GM18498 (cell line): ENCODE measurements around the gene UFC1.
"Not testable (repeated sequence)": the region's sequence is repeated elsewhere in the genome, so short reads cannot be mapped to it uniquely, and the experiment has no call there.

Experiments used
- ATAC-seq: cut with Tn5 transposase; IDR thresholded peaks from one replicate; pipeline ENCODE4 v1.9.1; 2021; ENCODE audit warnings: mild to moderate bottlenecking, moderate library complexity; ENCODE audit not compliant: unreplicated experiment

UFC1 gene

GRCh38 chr1:161153682-161154337 is at the start of gene UFC1:
Gene UFC1 (plus strand): TSS chr1:161153978. CDS start chr1:161153998, 20 bp downstream.
- ATAC-seq: peak; percentile 95

DNA sequence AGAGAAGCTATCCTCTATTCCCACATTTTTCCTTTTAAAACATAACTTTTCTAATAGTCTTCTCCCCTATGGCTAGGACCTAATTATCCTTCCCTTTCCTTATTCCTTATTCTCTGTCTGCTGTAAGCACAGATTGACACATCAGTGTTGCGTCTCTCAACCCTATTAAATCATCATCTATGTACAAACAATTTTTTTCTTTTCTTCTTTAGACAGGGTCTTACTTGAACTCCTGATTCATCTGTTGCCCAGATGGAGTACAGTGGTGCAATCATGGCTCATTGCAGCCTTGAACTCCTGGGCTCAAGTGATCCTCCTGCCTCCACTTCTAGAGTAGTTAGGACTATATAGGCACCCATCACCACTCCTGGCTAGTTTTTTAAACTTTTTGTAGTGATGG is 47.3 kb upstream of the UFC1 start:
- no peak for ATAC-seq

GRCh38 chr1:161111117-161111516 is 42.7 kb upstream of the UFC1 start:
- ATAC-seq: no peak

GRCh38 chr1:161111527-161111926 is 42.3 kb upstream of the UFC1 start:
- ATAC-seq: no peak

DNA sequence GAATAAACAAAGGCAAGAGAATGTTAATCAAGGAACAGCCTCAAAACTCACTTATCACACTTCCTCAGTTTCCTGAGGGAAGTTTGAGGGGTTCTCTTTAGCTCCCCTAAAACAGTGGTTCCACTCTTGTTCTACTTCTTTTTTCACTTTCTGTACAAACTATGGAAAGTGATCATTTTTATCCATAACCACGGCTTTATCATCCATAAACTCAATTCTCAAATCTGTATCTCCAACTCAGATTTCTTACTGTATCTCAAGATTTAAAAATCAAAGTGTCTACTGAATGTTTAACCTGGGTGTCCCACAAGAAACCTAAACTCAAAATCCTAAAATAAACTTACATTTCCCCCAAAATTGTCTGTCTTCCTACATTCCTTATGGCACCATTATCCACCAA is 39.9 kb upstream of the UFC1 start:
- no peak for ATAC-seq

GRCh38 chr1:161114556-161114955 is 39.2 kb upstream of the UFC1 start:
- no peak for ATAC-seq

GRCh38 chr1:161115132-161115711 is 38.6 kb upstream of the UFC1 start:
- no peak for ATAC-seq

DNA sequence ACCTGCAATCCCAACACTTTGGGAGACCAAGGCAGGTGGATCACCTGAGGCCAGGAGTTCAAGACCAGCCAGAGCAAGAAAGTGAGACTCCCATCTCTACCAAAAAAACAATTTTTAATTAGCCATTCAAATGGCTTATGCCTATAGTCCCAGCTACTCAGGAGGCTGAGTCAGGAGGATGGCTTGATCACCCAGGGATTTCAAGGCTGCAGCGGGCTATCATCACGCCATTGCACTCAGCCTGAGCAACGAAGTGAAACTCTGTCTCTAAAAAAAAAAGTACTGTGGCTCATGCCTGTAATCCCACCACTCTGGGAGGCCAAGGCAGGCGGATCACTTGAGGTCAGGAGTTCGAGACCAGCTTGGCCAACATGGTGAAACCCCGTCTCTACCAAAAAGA is 37.8 kb upstream of the UFC1 start:
- ATAC-seq: not testable (repeated sequence)

- peak; percentile 85 for ATAC-seq
These were observed 35.8 kb upstream of the UFC1 start, which contains the start of the genes NIT1 and PFDN2 for GRCh38 chr1:161117759-161118581. Gene NIT1 (plus strand): TSS chr1:161118105. CDS start chr1:161118177, 72 bp downstream. Gene PFDN2 (minus strand): TSS chr1:161118037. CDS start chr1:161118026, 11 bp downstream.

GRCh38 chr1:161119092-161119903 is 34.5 kb upstream of the UFC1 start:
- ATAC-seq: no peak

GRCh38 chr1:161121042-161121650 is 32.6 kb upstream of the UFC1 start:
- ATAC-seq: no peak

DNA sequence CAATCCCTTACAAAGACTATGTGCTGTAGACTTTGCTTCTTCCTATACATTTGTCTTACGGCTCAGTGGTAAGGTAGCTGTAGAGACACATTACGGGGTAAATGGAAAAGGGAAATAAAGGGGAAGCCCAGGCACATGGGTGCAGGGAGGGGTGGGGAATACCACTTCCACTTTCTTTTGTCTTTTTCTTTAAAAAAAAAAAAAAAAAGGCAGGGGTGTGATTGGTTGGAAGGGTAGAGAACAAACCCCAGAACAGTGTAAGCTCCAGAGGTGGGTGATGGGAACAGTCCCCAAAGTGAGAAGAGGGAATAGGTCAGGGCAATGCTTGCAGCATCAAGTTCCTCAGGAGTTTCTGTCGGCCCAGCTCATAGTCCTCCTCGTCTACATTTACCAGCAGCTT is 31.9 kb upstream of the UFC1 start:
- no peak for ATAC-seq

- no peak for ATAC-seq
These were observed 30.8 kb upstream of the UFC1 start for GRCh38 chr1:161122967-161123366.

DNA sequence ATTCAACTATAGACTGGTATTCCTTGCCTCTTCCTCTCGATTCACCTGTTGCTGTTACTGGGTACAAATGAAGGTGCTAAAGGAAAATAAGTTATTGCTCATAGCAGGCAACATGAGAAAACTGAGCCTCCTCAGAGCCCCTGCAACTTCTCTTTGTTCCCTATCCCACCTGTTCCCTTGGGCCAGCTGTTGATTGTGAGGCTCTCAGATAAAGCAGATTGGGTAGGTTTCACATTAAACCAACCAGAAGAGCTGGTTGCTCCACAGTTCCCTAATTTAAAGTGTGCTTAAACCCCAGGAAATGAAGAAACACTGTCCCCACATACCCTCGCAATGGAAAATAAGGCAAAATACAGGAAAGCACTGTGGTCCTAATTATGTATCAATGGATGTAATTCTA is 26.1 kb upstream of the UFC1 start:
- no peak for ATAC-seq

GRCh38 chr1:161128591-161129420 is 25.0 kb upstream of the UFC1 start:
- no peak for ATAC-seq

DNA sequence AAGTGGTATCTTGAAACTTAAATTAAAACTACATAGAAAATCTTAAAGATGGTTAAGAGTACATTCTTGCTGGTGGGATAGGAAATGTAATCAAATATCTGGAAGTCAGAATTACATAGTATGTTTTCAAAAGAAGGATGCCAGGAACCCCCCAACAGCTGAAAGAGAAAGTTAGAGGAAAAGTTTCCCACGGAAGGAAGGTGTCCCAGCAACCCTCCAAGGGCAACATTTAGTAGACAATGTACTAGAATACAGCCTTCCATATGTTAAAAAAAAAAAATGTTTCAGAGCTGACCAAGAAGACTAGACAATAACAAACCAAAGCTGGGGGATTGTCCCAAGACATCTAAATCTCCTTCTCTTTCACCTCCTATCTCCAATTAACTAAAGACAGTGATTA is 23.5 kb upstream of the UFC1 start:
- no peak for ATAC-seq

GRCh38 chr1:161131523-161132409 is 22.0 kb upstream of the UFC1 start:
- no peak for ATAC-seq

DNA sequence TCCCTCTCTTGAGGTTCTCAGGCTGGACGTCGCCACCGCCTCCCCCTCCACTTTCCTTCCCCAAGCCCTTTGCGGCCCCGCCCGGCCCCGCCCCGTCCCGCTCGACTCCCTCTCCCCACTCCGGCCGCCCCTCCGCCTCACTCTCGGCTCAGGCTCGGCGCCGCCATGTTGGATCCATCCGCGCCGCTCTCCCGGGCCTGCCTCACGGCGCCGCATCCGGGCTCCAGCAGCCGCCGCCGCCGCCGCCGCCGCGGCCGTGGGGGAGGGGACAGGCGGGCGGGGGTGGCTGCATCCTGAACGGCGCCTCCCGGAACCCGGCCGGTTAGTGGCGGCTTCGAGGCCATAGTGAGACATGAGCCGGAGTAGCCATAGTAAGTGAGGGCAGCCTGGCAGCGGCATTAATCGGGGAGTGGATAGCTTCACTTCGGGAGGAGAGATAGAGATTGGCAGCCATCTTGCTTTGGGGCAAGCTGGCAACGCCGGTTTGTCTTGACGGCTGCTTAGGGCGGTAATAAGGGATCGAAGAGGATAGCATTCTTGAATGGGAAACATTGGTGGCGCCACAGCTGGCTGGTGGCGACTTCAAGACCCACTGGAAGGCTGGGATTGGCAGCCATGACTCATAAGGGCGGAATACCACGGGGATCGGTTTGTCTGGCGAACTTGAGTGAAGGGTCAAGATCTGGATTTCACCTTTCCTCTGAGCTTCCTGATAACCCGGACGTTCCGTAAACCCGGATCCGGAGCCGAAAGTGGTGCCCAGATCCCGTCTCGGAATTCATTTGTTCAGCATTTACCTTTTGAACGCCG is 21.2 kb upstream of the UFC1 start, which contains the start of gene DEDD:
Gene DEDD, minus strand, starts transcription at position 258 of the 810 bp plus-strand sequence. CDS start 8,205 bp downstream, outside the sequence.
- peak; percentile 92 for ATAC-seq
